ENCODE results near the gene LINS1. TPM values are rescaled to one million over a fixed set of nuclear protein-coding genes. Genes with fewer than 3 reads are reported as not detected.

The LINS1 gene
- total and polyA plus RNA-seq, 2 donors (not counting 3 experiments of a cell fraction or from before 2014, with no cell fraction given): 6.9 to 14.7 TPM

DNA sequence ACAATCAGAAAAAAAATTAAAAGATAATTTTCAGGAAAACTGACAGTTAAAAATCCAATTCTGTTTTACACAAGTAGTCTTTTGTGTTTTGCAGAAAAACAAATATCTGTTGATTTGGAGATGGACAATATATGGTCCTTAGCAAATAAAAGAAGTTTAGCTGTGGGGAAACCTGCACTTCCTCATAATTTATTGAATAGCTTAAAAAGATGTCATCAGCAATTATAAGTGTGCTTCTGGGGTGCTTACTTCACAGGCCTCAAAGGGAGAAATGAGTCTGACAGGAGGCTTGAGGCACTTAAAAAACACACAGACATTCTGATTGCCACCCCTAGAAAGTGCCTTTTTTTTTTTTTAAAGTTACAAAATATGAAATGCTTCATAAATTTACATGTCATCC, 41.7 kb downstream of the LINS1 start:
- H3K27me3 ChIP-seq (ENCODE audit: control insufficient read depth in 2 of 2, insufficient read depth in 2 of 2, low read length in 2 of 2): no peaks in the 10 kb centered on the region
- H3K27ac ChIP-seq (ENCODE audit: insufficient read depth, low read depth, low read length): no peak overlapping the region
- no peaks in the 10 kb centered on the region for H3K9me3 ChIP-seq (replicated peaks; ENCODE audit: control insufficient read depth, insufficient read depth, low read length)
- no peak overlapping the region for H3K4me2 ChIP-seq (ENCODE audit: insufficient read depth, low read length)
- dilution Hi-C loops (cut with MboI; ENCODE audit: extremely low pct_ligation_motif_present, low sequenced_read_pairs): no loop called here
- intact Hi-C loops (cut with micrococcal nuclease): no loop called here
- POLR2A ChIA-PET: no interaction called here
- CTCF ChIA-PET: interaction anchor here (1.4 kb wide), 1 partner anchor 12 kb away, joined by 8 read pairs; no protein-coding TSS in a partner anchor
- no peak for TF ChIP-seq MYC (IDR thresholded peaks at IDR 0.05; ENCODE audit: low read depth, low read length)
- no peak for TF ChIP-seq GATA2 (IDR thresholded peaks at IDR 0.05; ENCODE audit: insufficient read depth, insufficient read length, low read depth, low read length)
- TF ChIP-seq EZH2 (IDR thresholded peaks at IDR 0.05; ENCODE audit: borderline replicate concordance, low read depth, low read length, severe bottlenecking): no peak
- TF ChIP-seq, protein P1, sequence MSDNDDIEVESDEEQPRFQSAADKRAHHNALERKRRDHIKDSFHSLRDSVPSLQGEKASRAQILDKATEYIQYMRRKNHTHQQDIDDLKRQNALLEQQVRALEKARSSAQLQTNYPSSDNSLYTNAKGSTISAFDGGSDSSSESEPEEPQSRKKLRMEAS (IDR thresholded peaks at IDR 0.05; ENCODE audit: insufficient read depth, insufficient read length): no peak
- TF ChIP-seq POLR2A (IDR thresholded peaks at IDR 0.05; ENCODE audit: low read depth, low read length): no peak
- no peak for TF ChIP-seq JUN (IDR thresholded peaks at IDR 0.05; ENCODE audit: borderline replicate concordance, insufficient read depth, insufficient read length, low read depth)
- no peak for TF ChIP-seq FOS (IDR thresholded peaks at IDR 0.05; ENCODE audit: borderline replicate concordance, insufficient read depth, low read length)
- TF ChIP-seq, protein P2, sequence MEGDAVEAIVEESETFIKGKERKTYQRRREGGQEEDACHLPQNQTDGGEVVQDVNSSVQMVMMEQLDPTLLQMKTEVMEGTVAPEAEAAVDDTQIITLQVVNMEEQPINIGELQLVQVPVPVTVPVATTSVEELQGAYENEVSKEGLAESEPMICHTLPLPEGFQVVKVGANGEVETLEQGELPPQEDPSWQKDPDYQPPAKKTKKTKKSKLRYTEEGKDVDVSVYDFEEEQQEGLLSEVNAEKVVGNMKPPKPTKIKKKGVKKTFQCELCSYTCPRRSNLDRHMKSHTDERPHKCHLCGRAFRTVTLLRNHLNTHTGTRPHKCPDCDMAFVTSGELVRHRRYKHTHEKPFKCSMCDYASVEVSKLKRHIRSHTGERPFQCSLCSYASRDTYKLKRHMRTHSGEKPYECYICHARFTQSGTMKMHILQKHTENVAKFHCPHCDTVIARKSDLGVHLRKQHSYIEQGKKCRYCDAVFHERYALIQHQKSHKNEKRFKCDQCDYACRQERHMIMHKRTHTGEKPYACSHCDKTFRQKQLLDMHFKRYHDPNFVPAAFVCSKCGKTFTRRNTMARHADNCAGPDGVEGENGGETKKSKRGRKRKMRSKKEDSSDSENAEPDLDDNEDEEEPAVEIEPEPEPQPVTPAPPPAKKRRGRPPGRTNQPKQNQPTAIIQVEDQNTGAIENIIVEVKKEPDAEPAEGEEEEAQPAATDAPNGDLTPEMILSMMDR (IDR thresholded peaks at IDR 0.05; ENCODE audit: extremely low read depth in 1 of 2, insufficient read depth in 1 of 2, low read depth in 1 of 2, low read length in 2 of 2): no peak
- no peak for TF ChIP-seq POLR2AphosphoS5 (IDR thresholded peaks at IDR 0.05; ENCODE audit: insufficient read depth, low read depth, low read length)
- H3K36me3 ChIP-seq (ENCODE audit: control insufficient read depth in 2 of 2, extremely low read depth in 1 of 2, insufficient read depth in 2 of 2, low read length in 2 of 2): no peaks in the 10 kb centered on the region
- no peaks in the 10 kb centered on the region for H3K9me1 ChIP-seq (replicated peaks; ENCODE audit: control insufficient read depth, extremely low read depth, insufficient read depth, low read length)
- H2AFZ ChIP-seq (ENCODE audit: low read depth, low read length): no peak overlapping the region
- no TSS peak for BruUV-seq (replicated peaks)
- no peaks in the 10 kb centered on the region for H4K20me1 ChIP-seq (replicated peaks; ENCODE audit: control insufficient read depth, extremely low read depth, insufficient read depth, low read length)
- no peak overlapping the region for H3K4me3 ChIP-seq (replicated peaks in 1 of 3; ENCODE audit: insufficient read depth in 1 of 3, low read depth in 1 of 3, low read length in 3 of 3)
- DNase-seq (ENCODE audit: low read depth, low spot score): no peak
- H3K4me1 ChIP-seq (ENCODE audit: control insufficient read depth, extremely low read depth, insufficient read depth, low read length): no peaks in the 10 kb centered on the region
- no peaks in the 10 kb centered on the region for H3K79me2 ChIP-seq (ENCODE audit: control insufficient read depth, insufficient read depth, low read length)
- H3K9ac ChIP-seq (replicated peaks; ENCODE audit: extremely low read depth, insufficient read depth, low read length): no peak overlapping the region
- FAIRE-seq: no peak

All from endothelial cell of umbilical vein (primary cell).